ENCODE measurements around the gene RPL26. TPM values are rescaled to one million over a fixed set of nuclear protein-coding genes. Genes with fewer than 3 reads are reported as not detected.

Gene RPL26
- 4,990 and 5,406 TPM in 2 replicates for total RNA-seq (2014; rRNA removed; shearing (Covaris generic))

DNA sequence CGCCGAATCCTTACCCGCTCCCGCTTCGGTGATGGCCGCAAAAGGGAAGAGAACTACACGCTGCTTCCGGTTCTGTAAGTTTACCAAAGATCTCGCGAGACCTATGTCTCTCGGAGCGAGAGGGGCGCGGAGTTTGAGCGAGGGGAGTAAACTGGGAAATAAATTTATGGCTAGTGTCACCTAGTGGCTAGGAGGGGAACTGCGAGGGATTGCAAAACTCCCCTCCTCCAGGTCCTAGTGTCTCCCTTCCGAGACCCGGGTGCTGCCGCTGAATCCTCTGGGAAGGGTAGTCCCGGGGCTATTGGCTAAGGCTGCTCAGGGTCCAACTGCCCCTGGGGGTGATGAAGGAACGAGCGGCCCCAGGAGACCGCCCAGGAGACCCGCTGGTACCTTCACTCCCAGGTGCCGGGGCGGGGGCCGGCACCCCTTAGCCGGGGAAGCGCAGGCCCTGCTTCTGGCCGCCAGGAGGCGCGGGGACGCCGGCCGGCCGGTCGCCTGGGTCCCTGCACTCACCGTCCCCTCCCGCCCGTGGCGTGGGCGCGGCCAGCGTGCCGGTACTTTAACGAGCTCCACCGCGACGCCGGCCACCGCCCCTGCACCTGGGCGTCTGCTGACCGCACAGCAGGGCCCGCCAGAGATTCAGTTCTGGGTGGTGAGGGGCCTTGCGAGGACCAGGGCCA lies at the start of gene RPL26:
Gene RPL26, minus strand, starts transcription at position 51 of the 680 bp plus-strand sequence. CDS start 883 bp downstream, outside the sequence.

DNA sequence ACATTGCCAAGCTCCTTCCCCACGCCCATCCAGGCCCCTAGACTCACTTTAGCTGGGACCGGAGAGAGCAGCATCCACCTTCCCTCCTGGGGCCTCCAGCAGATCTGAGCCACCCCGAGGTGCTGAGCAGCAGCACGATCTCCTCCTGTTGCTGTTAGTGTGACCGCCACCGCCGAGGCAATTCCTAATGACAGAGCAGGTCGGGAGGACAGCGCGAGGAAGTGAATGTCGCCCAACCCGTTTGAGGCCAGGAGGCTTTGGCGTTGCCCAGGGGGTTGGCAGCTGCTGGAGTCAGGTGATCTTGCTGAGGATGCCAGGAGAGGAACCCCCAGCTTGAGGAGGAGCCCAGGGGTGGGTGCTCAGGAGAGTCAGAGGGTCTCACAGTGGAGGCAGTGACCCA lies 14.6 kb upstream of the RPL26 start, which contains the start of gene RNF222:
Gene RNF222, minus strand, starts transcription at position 192 of the 400 bp plus-strand sequence. CDS start 4,366 bp downstream, outside the sequence.

DNA sequence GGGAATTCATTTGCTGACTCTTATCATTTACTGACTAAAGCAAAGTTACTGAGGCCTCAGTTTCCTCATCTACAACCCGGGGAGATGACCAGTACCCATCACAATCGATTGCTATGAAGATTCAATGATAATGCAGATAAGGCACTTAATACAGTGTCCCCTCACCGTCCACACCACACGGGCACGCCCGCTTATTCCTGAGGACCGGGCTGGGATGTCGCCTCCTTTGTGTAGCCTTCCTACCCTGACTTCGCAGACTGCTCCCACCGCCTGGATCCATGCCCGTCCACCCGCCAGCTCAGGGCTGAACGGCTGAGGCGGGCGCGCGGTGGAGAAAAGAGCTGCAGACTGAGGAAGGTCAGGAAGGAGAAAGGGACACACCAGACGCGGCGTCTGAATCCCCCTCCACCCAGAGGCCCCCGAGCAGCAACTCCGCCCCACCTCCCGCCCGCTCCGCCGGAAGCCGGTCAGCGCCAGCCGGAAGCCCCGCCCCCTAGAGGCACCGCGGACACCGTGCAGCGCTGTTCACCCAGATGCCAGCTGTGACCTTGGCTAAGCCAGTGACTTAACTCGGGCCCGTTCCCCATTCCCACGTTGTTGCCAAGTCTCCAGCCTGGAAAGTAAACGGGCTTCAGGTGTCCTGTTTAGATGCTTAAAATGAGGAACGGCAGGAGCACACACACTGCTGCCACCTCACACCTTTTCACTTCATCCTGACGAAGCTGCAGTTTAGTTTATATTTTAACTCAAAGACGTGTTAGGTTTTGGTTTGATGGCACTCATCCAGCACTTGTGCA lies 6.5 kb downstream of the RPL26 start, which contains the start of gene KRABD2:
Gene KRABD2, minus strand, starts transcription at position 434 of the 797 bp plus-strand sequence.

DNA sequence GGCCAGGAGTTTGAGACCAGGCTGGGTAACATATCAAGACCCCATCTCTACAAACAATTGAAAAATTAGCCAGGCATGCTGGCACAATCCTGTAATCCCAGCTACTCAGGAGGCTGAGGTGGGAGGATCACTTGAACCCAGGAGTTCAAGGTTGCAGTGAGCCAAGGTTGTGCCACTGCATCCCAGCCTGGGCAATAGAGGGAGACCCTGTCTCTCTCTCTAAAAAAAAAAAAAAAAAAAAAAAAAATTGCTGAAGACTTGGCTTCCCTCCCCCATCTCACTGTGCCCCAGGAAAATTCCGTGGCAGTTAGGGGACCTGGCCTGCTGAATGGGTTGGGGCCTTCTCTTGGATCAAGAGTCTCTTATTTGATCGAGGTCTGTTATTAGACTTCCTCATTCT lies 43.5 kb downstream of the RPL26 start, which contains the start of gene ODF4:
Gene ODF4, plus strand, starts transcription at position 301 of the 400 bp plus-strand sequence. CDS start 212 bp downstream, outside the sequence.

Small RNA genes within 50 kb of the gene (small RNA-seq; reads per million reads assigned to genes)
- not detected for gene RF00265

Other genes with a start within 250 kb of the RPL26 start
- gene PER1, start 230.8 kb downstream of the RPL26 start, total RNA-seq (2014; rRNA removed; shearing (Covaris generic)) = 27.1 and 44.5 TPM in 2 replicates
- 9.0 and 10.5 TPM in 2 replicates for gene VAMP2, start 220.2 kb downstream of the RPL26 start, total RNA-seq (2014; rRNA removed; shearing (Covaris generic))
- 22.0 and 23.0 TPM in 2 replicates for gene TMEM107, start 206.8 kb downstream of the RPL26 start, total RNA-seq (2014; rRNA removed; shearing (Covaris generic))
- 5.3 and 8.0 TPM in 2 replicates for gene BORCS6, start 193.0 kb downstream of the RPL26 start, total RNA-seq (2014; rRNA removed; shearing (Covaris generic))
- 114 and 116 TPM in 2 replicates for gene AURKB, start 172.6 kb downstream of the RPL26 start, total RNA-seq (2014; rRNA removed; shearing (Covaris generic))
- 9.3 and 9.8 TPM in 2 replicates for gene CTC1, start 135.1 kb downstream of the RPL26 start, total RNA-seq (2014; rRNA removed; shearing (Covaris generic))
- gene PFAS, start 133.9 kb downstream of the RPL26 start, total RNA-seq (2014; rRNA removed; shearing (Covaris generic)) = 86.5 and 96.7 TPM in 2 replicates
- gene RANGRF, start 94.5 kb downstream of the RPL26 start, total RNA-seq (2014; rRNA removed; shearing (Covaris generic)) = 26.8 and 34.2 TPM in 2 replicates
- gene SLC25A35, start 87.8 kb downstream of the RPL26 start, total RNA-seq (2014; rRNA removed; shearing (Covaris generic)) = 1.9 and 3.1 TPM in 2 replicates
- not detected in 2 replicates for gene ARHGEF15, start 73.0 kb downstream of the RPL26 start, total RNA-seq (2014; rRNA removed; shearing (Covaris generic))
- gene ODF4, start 43.4 kb downstream of the RPL26 start, total RNA-seq (2014; rRNA removed; shearing (Covaris generic)) = not detected in 2 replicates
- gene RNF222, start 14.6 kb upstream of the RPL26 start, total RNA-seq (2014; rRNA removed; shearing (Covaris generic)) = not detected in 2 replicates
- gene NDEL1, start 52.7 kb upstream of the RPL26 start, total RNA-seq (2014; rRNA removed; shearing (Covaris generic)) = 60.5 and 74.8 TPM in 2 replicates
- 95.0 and 96.8 TPM in 2 replicates for gene MYH10, start 247.5 kb upstream of the RPL26 start, total RNA-seq (2014; rRNA removed; shearing (Covaris generic))